HG03460 (cell line): Measurements from ENCODE around the gene UNC79.
"Not testable (repeated sequence)": the region's sequence is repeated elsewhere in the genome, so short reads cannot be mapped to it uniquely, and the experiment has no call there.

Experiments used
- ATAC-seq: cut with Tn5 transposase; IDR thresholded peaks from one replicate; pipeline ENCODE4 v1.9.1; 2021; ENCODE audit not compliant: unreplicated experiment

Gene UNC79

GRCh38 chr14:93430315-93431035, at the start of gene UNC79:
Gene UNC79, plus strand, starts transcription at chr14:93430939. Its CDS starts 91 bp downstream, at chr14:93431030.
- no peak for ATAC-seq

- peak; percentile 75 for ATAC-seq
Observed at GRCh38 chr14:93381644-93382043, 49.1 kb upstream of the UNC79 start.

GRCh38 chr14:93384256-93384655, 46.5 kb upstream of the UNC79 start:
- not testable (repeated sequence) for ATAC-seq

- ATAC-seq: no peak
Observed at GRCh38 chr14:93395231-93395630, 35.5 kb upstream of the UNC79 start.

- no peak for ATAC-seq
Observed at GRCh38 chr14:93396456-93396855, 34.3 kb upstream of the UNC79 start.

- ATAC-seq: no peak
Observed at GRCh38 chr14:93398491-93398890, 32.2 kb upstream of the UNC79 start.

GRCh38 chr14:93402951-93403350, 27.8 kb upstream of the UNC79 start:
- no peak for ATAC-seq

- ATAC-seq: no peak
Observed at GRCh38 chr14:93410021-93410420, 20.7 kb upstream of the UNC79 start.

GRCh38 chr14:93410893-93411292, 19.8 kb upstream of the UNC79 start:
- ATAC-seq: no peak

GRCh38 chr14:93425136-93425535, 5.6 kb upstream of the UNC79 start:
- ATAC-seq: not testable (repeated sequence)

- ATAC-seq: no peak
Observed at GRCh38 chr14:93426750-93427149, 4.0 kb upstream of the UNC79 start.

GRCh38 chr14:93431036-93431670, 414 bp downstream of the UNC79 start:
- no peak for ATAC-seq

- ATAC-seq: no peak
Observed at GRCh38 chr14:93454224-93454623, 23.5 kb downstream of the UNC79 start.

GRCh38 chr14:93456356-93456755, 25.6 kb downstream of the UNC79 start:
- no peak for ATAC-seq

- ATAC-seq: no peak
Observed at GRCh38 chr14:93458234-93458633, 27.5 kb downstream of the UNC79 start.

GRCh38 chr14:93462479-93462878, 31.7 kb downstream of the UNC79 start:
- no peak for ATAC-seq

- ATAC-seq: no peak
Observed at GRCh38 chr14:93464271-93464670, 33.5 kb downstream of the UNC79 start.

GRCh38 chr14:93475471-93475870, 44.7 kb downstream of the UNC79 start:
- ATAC-seq: no peak

- ATAC-seq: no peak
Observed at GRCh38 chr14:93476305-93476704, 45.6 kb downstream of the UNC79 start.

- not testable (repeated sequence) for ATAC-seq
Observed at GRCh38 chr14:93479074-93479473, 48.3 kb downstream of the UNC79 start.

GRCh38 chr14:93480867-93481266, 50.1 kb downstream of the UNC79 start:
- no peak for ATAC-seq

GRCh38 chr14:93481758-93482157, 51.0 kb downstream of the UNC79 start:
- ATAC-seq: no peak

GRCh38 chr14:93490001-93490400, 59.3 kb downstream of the UNC79 start:
- no peak for ATAC-seq
